K562 (cell line): ENCODE results near the gene F12. TPM values are rescaled to one million over a fixed set of nuclear protein-coding genes. Genes with fewer than 3 reads are reported as not detected.

Source experiments
- CBFA2T3 ChIP-seq: fragments of 450-650 bp; IDR thresholded peaks from 2 replicates; pipeline ENCODE4 v1.6.1; 2017
- EWSR1 ChIP-seq: fragments of 450-650 bp; IDR thresholded peaks from 2 replicates; pipeline ENCODE4 v1.6.1; 2018; ENCODE audit warnings: borderline replicate concordance, mild to moderate bottlenecking, low read depth, moderate library complexity; ENCODE audit not compliant: partially characterized antibody
- HDAC3 ChIP-seq: fragments of 450-650 bp; IDR thresholded peaks from 2 replicates; pipeline ENCODE4 v1.6.1; 2018; ENCODE audit warnings: borderline replicate concordance, mild to moderate bottlenecking, moderate library complexity; ENCODE audit not compliant: partially characterized antibody
- HEY1 ChIP-seq: fragments of 250-450 bp; sonication (Bioruptor Pico); IDR thresholded peaks from 2 replicates; pipeline ENCODE4 v1.5.0; 2020; ENCODE audit warnings: mild to moderate bottlenecking, moderate library complexity, borderline replicate concordance
- HIVEP1 ChIP-seq: fragments of 250-450 bp; sonication (Bioruptor Pico); IDR thresholded peaks from 2 replicates; pipeline ENCODE4 v1.4.0; 2020; ENCODE audit warnings: mild to moderate bottlenecking
- HNRNPLL ChIP-seq: fragments of 200-400 bp; formaldehyde crosslinking; IDR thresholded peaks from 2 replicates; pipeline ENCODE4 v1.6.1; 2017; ENCODE audit warnings: low read length, low read depth, mild to moderate bottlenecking; ENCODE audit not compliant: poor library complexity, severe bottlenecking
- JUN ChIP-seq, 2 experiments: sonication (generic) in 1 of 2; formaldehyde crosslinking in 1 of 2; IDR thresholded peaks; 2 replicates each; pipeline versions ENCODE4 v1.6.1 to v1.8.0; 2012 to 2022; ENCODE audit warnings: borderline replicate concordance in 2 of 2, mild to moderate bottlenecking in 2 of 2, improper control_type of control experiment in 1 of 2, low read depth in 1 of 2, low read length in 1 of 2, missing genetic modification reagents in 1 of 2
- LARP7 ChIP-seq: fragments of 450-650 bp; IDR thresholded peaks from 2 replicates; pipeline ENCODE4 v1.6.1; 2016
- MITF ChIP-seq: IDR thresholded peaks from 2 replicates; pipeline ENCODE4 v1.6.1; 2014; ENCODE audit warnings: antibody characterized with exemption
- OTX1 ChIP-seq: fragments of 450-650 bp; formaldehyde crosslinking; IDR thresholded peaks from 2 replicates; pipeline ENCODE4 v1.4.0; 2022; ENCODE audit warnings: mild to moderate bottlenecking
- RBM17 ChIP-seq: fragments of 200-400 bp; formaldehyde crosslinking; IDR thresholded peaks from 2 replicates; pipeline ENCODE4 v1.6.1; 2017; ENCODE audit warnings: low read depth, mild to moderate bottlenecking, low read length, borderline replicate concordance
- RBM34 ChIP-seq: fragments of 200-400 bp; formaldehyde crosslinking; IDR thresholded peaks from 2 replicates; pipeline ENCODE4 v1.6.1; 2018; ENCODE audit warnings: low read length, borderline replicate concordance; ENCODE audit not compliant: insufficient read depth
- SIN3A ChIP-seq, 2 experiments: fragments of 150-350 bp in 1 of 2; IDR thresholded peaks; 2 replicates each; pipeline ENCODE4 v1.6.1; 2011 to 2016; ENCODE audit warnings: borderline replicate concordance in 2 of 2, low read depth in 2 of 2, low read length in 2 of 2, mild to moderate bottlenecking in 2 of 2, moderate library complexity in 2 of 2; ENCODE audit not compliant: control insufficient read depth in 1 of 2
- SMARCA5 ChIP-seq: fragments of 450-650 bp; IDR thresholded peaks from 2 replicates; pipeline ENCODE4 v1.6.1; 2016
- SP1 ChIP-seq: sonication (generic); formaldehyde crosslinking; IDR thresholded peaks from 2 replicates; pipeline ENCODE4 v1.8.1; 2022; ENCODE audit warnings: mild to moderate bottlenecking, missing genetic modification reagents
- ZBED1 ChIP-seq: IDR thresholded peaks from 2 replicates; pipeline ENCODE4 v1.6.1; 2014
- ZBTB17 ChIP-seq: fragments of 450-650 bp; formaldehyde crosslinking; IDR thresholded peaks from 2 replicates; pipeline ENCODE4 v1.4.0; 2020; ENCODE audit warnings: mild to moderate bottlenecking
- ZNF316 ChIP-seq: fragments of 450-650 bp; IDR thresholded peaks from 2 replicates; pipeline ENCODE4 v1.6.1; 2016
- ZNF586 ChIP-seq: fragments of 450-650 bp; formaldehyde crosslinking; conservative IDR thresholded peaks from 2 replicates; pipeline ENCODE4 v1.4.0; 2020; ENCODE audit warnings: mild to moderate bottlenecking, moderate library complexity
- ZNF778 ChIP-seq: fragments of 450-650 bp; formaldehyde crosslinking; IDR thresholded peaks from 2 replicates; pipeline ENCODE4 v1.4.0; 2020; ENCODE audit warnings: mild to moderate bottlenecking, moderate library complexity
- ZSCAN32 ChIP-seq: fragments of 450-650 bp; formaldehyde crosslinking; IDR thresholded peaks from 2 replicates; pipeline ENCODE4 v1.4.0; 2020; ENCODE audit warnings: mild to moderate bottlenecking, moderate library complexity
- polyA plus RNA-seq, 8 experiments: library from polyadenylated mRNA; depleted of rRNA in 4 of 8; stranded (reverse) in 5 of 8; unstranded in 3 of 8; fragments of >200 nt; fragmentation: Nextera tagmentation in 2 of 8; fragmentation: Illumina TruSeq in 1 of 8; extraction: Ambion mirVana in 2 of 8; extraction: Trizol in 1 of 8; gene quantifications; 2 replicates each; pipeline versions ENCODE4 v1.2.1 to v1.2.3, GENCODE V29; 2011 to 2014; ENCODE audit warnings: inconsistent platforms in 1 of 8, missing spikeins in 1 of 8
- total RNA-seq, 7 experiments: library from RNA; depleted of rRNA in 6 of 7; stranded (reverse); fragments of >200 nt in 6 of 7; fragmentation: Illumina TruSeq in 2 of 7; extraction: Trizol in 2 of 7; gene quantifications; 2 replicates each; pipeline versions ENCODE4 v1.2.1 to v1.2.3, GENCODE V29; 2011 to 2021; ENCODE audit warnings: low replicate concordance in 1 of 7
- TF ChIP-seq, protein P1 (sequence below): fragments of 450-650 bp; IDR thresholded peaks from 2 replicates; pipeline ENCODE4 v1.6.1; 2016
- TF ChIP-seq, protein P2 (sequence below): sonication (generic); formaldehyde crosslinking; IDR thresholded peaks from 2 replicates; pipeline ENCODE4 v1.8.1; 2023; ENCODE audit warnings: missing genetic modification reagents, mild to moderate bottlenecking, borderline replicate concordance

The F12 gene
- total and polyA plus RNA-seq, 9 of the 15 experiments (the other 6 are each of a cell fraction or from before 2014, with no cell fraction given), result 0.59 to 18.3 (median 3.6) TPM

DNA sequence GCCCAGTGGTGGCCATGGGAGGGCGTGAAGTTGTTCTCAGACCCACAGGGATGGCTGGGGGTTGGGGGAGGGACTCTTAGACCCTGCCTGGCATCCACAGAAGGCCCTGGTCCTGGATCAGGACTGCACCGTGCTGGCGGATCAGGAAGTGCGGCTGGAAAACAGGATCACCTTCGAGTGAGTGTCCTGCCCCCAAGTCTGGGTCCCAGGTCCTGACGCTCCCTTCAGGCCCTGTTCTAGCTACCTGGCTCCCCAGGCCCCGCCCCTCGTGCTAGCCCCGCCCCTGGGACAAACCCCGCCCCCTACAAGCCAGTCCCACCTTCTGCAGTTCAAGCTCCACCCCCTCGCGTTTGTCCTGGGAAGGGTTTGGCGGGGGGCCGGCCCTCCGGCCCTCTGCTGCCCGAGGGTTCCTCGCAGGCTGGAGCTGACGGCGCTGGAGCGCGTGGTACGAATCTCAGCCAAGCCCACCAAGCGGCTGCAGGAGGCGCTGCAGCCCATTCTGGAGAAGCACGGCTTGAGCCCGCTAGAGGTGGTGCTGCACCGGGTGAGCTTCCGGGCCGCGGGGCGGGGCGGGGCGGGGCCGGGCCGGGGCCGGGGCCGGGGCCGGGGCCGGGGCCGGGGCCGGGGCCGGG lies 38.8 kb downstream of the F12 start (continued):
- no peak for TF ChIP-seq HNRNPLL
- TF ChIP-seq, protein P1, sequence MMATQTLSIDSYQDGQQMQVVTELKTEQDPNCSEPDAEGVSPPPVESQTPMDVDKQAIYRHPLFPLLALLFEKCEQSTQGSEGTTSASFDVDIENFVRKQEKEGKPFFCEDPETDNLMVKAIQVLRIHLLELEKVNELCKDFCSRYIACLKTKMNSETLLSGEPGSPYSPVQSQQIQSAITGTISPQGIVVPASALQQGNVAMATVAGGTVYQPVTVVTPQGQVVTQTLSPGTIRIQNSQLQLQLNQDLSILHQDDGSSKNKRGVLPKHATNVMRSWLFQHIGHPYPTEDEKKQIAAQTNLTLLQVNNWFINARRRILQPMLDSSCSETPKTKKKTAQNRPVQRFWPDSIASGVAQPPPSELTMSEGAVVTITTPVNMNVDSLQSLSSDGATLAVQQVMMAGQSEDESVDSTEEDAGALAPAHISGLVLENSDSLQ, result no peak
- no peak for TF ChIP-seq ZBTB17 (CRISPR knock-in tag)
- TF ChIP-seq HEY1 (CRISPR knock-in tag), result no peak
- no peak for TF ChIP-seq ZNF316
- no peak for TF ChIP-seq ZBED1
- TF ChIP-seq EWSR1, result no peak
- no peak for TF ChIP-seq CBFA2T3
- TF ChIP-seq ZNF778, result no peak
- no peak for TF ChIP-seq RBM17
- no peak for TF ChIP-seq LARP7
- peak; percentile 56; the same call in 1 of the 2 replicates for TF ChIP-seq JUN (IDR thresholded peaks at IDR 0.05; ENCODE audit: borderline replicate concordance, low read depth, low read length)
- TF ChIP-seq JUN (CRISPR knock-in tag; IDR thresholded peaks at IDR 0.05; ENCODE audit: borderline replicate concordance), result no peak
- peak; percentile 70 for TF ChIP-seq SP1 (CRISPR knock-in tag)
- no peak for TF ChIP-seq HDAC3
- TF ChIP-seq OTX1 (CRISPR knock-in tag), result no peak
- TF ChIP-seq ZSCAN32 (CRISPR knock-in tag), result no peak
- TF ChIP-seq RBM34, result no peak
- no peak for TF ChIP-seq SMARCA5
- TF ChIP-seq ZNF586 (CRISPR knock-in tag), result no peak
- TF ChIP-seq, protein P2, sequence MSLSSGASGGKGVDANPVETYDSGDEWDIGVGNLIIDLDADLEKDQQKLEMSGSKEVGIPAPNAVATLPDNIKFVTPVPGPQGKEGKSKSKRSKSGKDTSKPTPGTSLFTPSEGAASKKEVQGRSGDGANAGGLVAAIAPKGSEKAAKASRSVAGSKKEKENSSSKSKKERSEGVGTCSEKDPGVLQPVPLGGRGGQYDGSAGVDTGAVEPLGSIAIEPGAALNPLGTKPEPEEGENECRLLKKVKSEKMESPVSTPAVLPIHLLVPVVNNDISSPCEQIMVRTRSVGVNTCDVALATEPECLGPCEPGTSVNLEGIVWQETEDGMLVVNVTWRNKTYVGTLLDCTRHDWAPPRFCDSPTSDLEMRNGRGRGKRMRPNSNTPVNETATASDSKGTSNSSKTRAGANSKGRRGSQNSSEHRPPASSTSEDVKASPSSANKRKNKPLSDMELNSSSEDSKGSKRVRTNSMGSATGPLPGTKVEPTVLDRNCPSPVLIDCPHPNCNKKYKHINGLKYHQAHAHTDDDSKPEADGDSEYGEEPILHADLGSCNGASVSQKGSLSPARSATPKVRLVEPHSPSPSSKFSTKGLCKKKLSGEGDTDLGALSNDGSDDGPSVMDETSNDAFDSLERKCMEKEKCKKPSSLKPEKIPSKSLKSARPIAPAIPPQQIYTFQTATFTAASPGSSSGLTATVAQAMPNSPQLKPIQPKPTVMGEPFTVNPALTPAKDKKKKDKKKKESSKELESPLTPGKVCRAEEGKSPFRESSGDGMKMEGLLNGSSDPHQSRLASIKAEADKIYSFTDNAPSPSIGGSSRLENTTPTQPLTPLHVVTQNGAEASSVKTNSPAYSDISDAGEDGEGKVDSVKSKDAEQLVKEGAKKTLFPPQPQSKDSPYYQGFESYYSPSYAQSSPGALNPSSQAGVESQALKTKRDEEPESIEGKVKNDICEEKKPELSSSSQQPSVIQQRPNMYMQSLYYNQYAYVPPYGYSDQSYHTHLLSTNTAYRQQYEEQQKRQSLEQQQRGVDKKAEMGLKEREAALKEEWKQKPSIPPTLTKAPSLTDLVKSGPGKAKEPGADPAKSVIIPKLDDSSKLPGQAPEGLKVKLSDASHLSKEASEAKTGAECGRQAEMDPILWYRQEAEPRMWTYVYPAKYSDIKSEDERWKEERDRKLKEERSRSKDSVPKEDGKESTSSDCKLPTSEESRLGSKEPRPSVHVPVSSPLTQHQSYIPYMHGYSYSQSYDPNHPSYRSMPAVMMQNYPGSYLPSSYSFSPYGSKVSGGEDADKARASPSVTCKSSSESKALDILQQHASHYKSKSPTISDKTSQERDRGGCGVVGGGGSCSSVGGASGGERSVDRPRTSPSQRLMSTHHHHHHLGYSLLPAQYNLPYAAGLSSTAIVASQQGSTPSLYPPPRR (CRISPR knock-in tag), result no peak
- peak; percentile 64 for TF ChIP-seq MITF
- peak; percentile 62 to 71; a peak in 2 of 4 replicates for TF ChIP-seq SIN3A (IDR thresholded peaks at IDR 0.05; ENCODE audit: borderline replicate concordance in 2 of 2, control insufficient read depth in 1 of 2, low read depth in 2 of 2, low read length in 2 of 2)
- no peak for TF ChIP-seq HIVEP1
